HG02610 (cell line): Measurements from ENCODE around the gene HAUS5.
A peak's percentile ranks its signal among the peaks of the same experiment; 100 is the strongest.
"Not testable (repeated sequence)": the region's sequence is repeated elsewhere in the genome, so short reads cannot be mapped to it uniquely, and the experiment has no call there.

Experiments
- ATAC-seq: cut with Tn5 transposase; IDR thresholded peaks from one replicate; pipeline ENCODE4 v1.9.1; 2021; ENCODE audit warnings: mild to moderate bottlenecking, moderate library complexity; ENCODE audit not compliant: unreplicated experiment

HAUS5 gene

GRCh38 chr19:35607170-35607569, 5.4 kb upstream of the HAUS5 start:
- not testable (repeated sequence) for ATAC-seq

- ATAC-seq: no peak
Measured at GRCh38 chr19:35607661-35608060, 4.9 kb upstream of the HAUS5 start.

GRCh38 chr19:35608251-35608650, 4.3 kb upstream of the HAUS5 start:
- ATAC-seq: no peak

GRCh38 chr19:35609851-35610353, 2.6 kb upstream of the HAUS5 start:
- ATAC-seq: peak; percentile 42

GRCh38 chr19:35612224-35612558, 344 bp upstream of the HAUS5 start:
- ATAC-seq: no peak

GRCh38 chr19:35613574-35613973, 1.0 kb downstream of the HAUS5 start:
- ATAC-seq: no peak

- ATAC-seq: no peak
Measured at GRCh38 chr19:35615036-35615435, 2.5 kb downstream of the HAUS5 start.

- ATAC-seq: no peak
Measured at GRCh38 chr19:35618857-35619256, 6.3 kb downstream of the HAUS5 start.

- ATAC-seq: no peak
Measured at GRCh38 chr19:35619290-35619923, 6.9 kb downstream of the HAUS5 start.

- no peak for ATAC-seq
Measured at GRCh38 chr19:35620001-35620400, 7.5 kb downstream of the HAUS5 start.

- ATAC-seq: no peak
Measured at GRCh38 chr19:35621708-35622107, 9.2 kb downstream of the HAUS5 start.

- ATAC-seq: no peak
Measured at GRCh38 chr19:35622750-35623149, 10.2 kb downstream of the HAUS5 start.

GRCh38 chr19:35623327-35624010, 10.9 kb downstream of the HAUS5 start:
- ATAC-seq: no peak

- no peak for ATAC-seq
Measured at GRCh38 chr19:35628264-35628564, 15.7 kb downstream of the HAUS5 start.

- ATAC-seq: peak; percentile 94
Measured at GRCh38 chr19:35628565-35629331, 16.2 kb downstream of the HAUS5 start, which contains the start of gene RBM42. Gene RBM42, plus strand, starts transcription at chr19:35629036. Its CDS starts 118 bp downstream, at chr19:35629154.

- no peak for ATAC-seq
Measured at GRCh38 chr19:35629332-35629633, 16.7 kb downstream of the HAUS5 start.

GRCh38 chr19:35633727-35634440, 21.3 kb downstream of the HAUS5 start:
- no peak for ATAC-seq

- no peak for ATAC-seq
Measured at GRCh38 chr19:35636651-35637050, 24.1 kb downstream of the HAUS5 start.

- ATAC-seq: no peak
Measured at GRCh38 chr19:35637165-35637564, 24.6 kb downstream of the HAUS5 start.

- ATAC-seq: no peak
Measured at GRCh38 chr19:35639321-35639639, 26.7 kb downstream of the HAUS5 start.

GRCh38 chr19:35639863-35640262, 27.3 kb downstream of the HAUS5 start:
- no peak for ATAC-seq
